Tibial artery (tissue), 4 donors: ENCODE results near the gene PRKD2.
A peak's percentile ranks its signal among the peaks of the same experiment; 100 is the strongest.

ENCODE experiments used
- DNase-seq, 2 donors: peaks; one replicate each; pipeline ENCODE4 v3.0.0-alpha.2; 2019
- H3K27ac ChIP-seq, 2 donors: fragments of 200-600 bp; sonication (generic) in 1 of 2; 1 replicate in 1 of 2; 2 replicates in 1 of 2; pipeline ENCODE4 v1.5.1; 2018 to 2019; ENCODE audit warnings: mild to moderate bottlenecking in 1 of 2
- H3K27me3 ChIP-seq, 2 donors: fragments of 200-600 bp; sonication (generic) in 1 of 2; one replicate each; pipeline versions ENCODE4 v1.5.1 to v1.6.0; 2016 to 2019
- H3K36me3 ChIP-seq, 3 donors: fragments of 200-600 bp; sonication (generic) in 2 of 3; one replicate each; pipeline ENCODE4 v1.5.1; 2016 to 2019; ENCODE audit warnings: mild to moderate bottlenecking in 2 of 3
- H3K4me1 ChIP-seq, 4 donors: fragments of 200-600 bp; sonication (generic) in 2 of 4; 1 replicate in 3 of 4; 2 replicates in 1 of 4; pipeline ENCODE4 v1.5.1; 2016 to 2019
- H3K4me3 ChIP-seq, 2 donors: fragments of 200-600 bp; sonication (generic) in 1 of 2; 1 replicate in 1 of 2; 2 replicates in 1 of 2; pipeline ENCODE4 v1.5.1; 2018 to 2019; ENCODE audit warnings: mild to moderate bottlenecking in 2 of 2
- H3K9me3 ChIP-seq, 3 donors: fragments of 200-600 bp; sonication (generic) in 1 of 3; one replicate each; pipeline ENCODE4 v1.5.1; 2016 to 2019
- intact Hi-C: fragments of 100-400 bp; cut with DNase I; formaldehyde crosslinking; loops from one replicate; pipeline ENCODE4 v1.15.0; 2023; ENCODE audit warnings: low total_unique reads
- TF ChIP-seq, protein P1 (sequence below), 2 experiments: fragments of 200-600 bp in 1 of 2; fragments of 450-650 bp in 1 of 2; IDR thresholded peaks; one replicate each; pipeline ENCODE4 v1.5.1; 2017 to 2019; ENCODE audit warnings: antibody characterized with exemption in 2 of 2, mild to moderate bottlenecking in 1 of 2, moderate library complexity in 1 of 2

Gene PRKD2

DNA sequence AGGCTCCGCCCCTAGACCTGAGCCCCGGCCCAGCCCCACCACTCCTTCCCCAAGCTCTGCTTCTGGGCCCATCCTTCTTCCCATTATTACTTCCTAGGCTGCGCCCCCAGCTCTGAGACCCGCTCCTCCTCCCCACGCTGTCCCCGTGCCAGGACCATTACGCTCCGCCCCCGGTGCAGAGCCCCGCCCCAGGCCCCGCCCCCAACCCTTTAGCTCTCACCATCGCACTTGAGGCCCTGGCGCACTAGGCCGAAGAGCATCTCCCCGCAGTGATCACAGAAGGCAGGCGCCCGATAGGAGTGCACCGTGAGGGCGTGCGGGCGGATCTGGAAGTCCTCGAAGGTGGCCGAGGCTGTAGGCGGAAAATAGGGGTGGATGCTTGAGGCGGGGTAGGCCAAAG, 6.2 kb downstream of the PRKD2 start:
- no peak for DNase-seq
- Histone ChIP-seq H3K4me1 (peaks cover 0 to 21% (median 16%) of the 10 kb centered on the region in 4 donors), H3K27me3 (no peaks in the 10 kb centered on the region), H3K27ac (no peak overlapping the region), H3K4me3 (no peak overlapping the region), H3K9me3 (no peaks in the 10 kb centered on the region), H3K36me3 (peaks cover 8 to 53% (median 33%) of the 10 kb centered on the region in 3 donors)
- intact Hi-C loops, result no loop called here
- TF ChIP-seq, protein P1, sequence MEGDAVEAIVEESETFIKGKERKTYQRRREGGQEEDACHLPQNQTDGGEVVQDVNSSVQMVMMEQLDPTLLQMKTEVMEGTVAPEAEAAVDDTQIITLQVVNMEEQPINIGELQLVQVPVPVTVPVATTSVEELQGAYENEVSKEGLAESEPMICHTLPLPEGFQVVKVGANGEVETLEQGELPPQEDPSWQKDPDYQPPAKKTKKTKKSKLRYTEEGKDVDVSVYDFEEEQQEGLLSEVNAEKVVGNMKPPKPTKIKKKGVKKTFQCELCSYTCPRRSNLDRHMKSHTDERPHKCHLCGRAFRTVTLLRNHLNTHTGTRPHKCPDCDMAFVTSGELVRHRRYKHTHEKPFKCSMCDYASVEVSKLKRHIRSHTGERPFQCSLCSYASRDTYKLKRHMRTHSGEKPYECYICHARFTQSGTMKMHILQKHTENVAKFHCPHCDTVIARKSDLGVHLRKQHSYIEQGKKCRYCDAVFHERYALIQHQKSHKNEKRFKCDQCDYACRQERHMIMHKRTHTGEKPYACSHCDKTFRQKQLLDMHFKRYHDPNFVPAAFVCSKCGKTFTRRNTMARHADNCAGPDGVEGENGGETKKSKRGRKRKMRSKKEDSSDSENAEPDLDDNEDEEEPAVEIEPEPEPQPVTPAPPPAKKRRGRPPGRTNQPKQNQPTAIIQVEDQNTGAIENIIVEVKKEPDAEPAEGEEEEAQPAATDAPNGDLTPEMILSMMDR (IDR thresholded peaks at IDR 0.05), result no peak

DNA sequence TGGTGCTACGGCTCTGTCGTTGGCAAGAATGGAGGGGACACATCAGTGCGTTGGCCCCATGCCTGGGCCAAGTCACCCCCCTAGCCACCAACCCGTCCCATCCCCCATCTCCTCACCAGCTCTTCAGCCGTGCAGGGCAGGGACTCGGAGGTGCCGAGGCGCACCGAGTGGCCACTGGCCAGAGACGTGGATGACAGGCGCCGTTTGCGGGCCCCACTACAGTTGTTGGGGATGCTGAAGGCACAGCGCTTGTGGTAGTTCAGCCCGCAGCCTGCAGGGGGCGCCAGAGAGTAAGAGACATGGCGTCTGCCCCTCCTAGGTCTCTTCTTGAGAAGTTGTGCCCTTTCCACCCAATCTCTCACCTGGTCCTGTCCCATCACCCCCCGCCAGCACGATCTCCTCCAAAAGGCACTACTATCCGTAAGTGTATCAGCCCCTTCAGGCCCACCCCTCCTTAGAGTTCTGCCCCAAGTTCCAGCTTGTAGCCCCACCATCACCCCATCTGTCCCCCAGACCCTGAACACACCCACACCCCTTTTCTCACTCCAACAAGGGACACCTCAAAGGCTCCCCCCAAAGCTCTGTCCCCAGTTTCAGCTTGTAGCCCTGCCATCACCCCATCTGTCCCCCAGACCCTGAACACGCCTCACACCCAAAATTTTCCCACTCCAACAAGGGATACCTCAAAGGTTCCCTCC, 12.4 kb downstream of the PRKD2 start:
- no peak overlapping the region for H3K27ac ChIP-seq
- H3K27me3 ChIP-seq, result no peaks in the 10 kb centered on the region
- no peaks in the 10 kb centered on the region for H3K9me3 ChIP-seq
- no peaks in the 10 kb centered on the region for H3K4me1 ChIP-seq
- DNase-seq, result peak; percentile 71 to 83
- TF ChIP-seq, protein P1 (IDR thresholded peaks at IDR 0.05), result peak; percentile 90 to 94
- H3K36me3 ChIP-seq, result peaks cover 40 to 93% (median 75%) of the 10 kb centered on the region in 3 donors
- intact Hi-C loops, result loop anchor here (5.0 kb wide), 1 partner anchor 133 kb away; no protein-coding TSS in a partner anchor
- H3K4me3 ChIP-seq, result no peak overlapping the region

DNA sequence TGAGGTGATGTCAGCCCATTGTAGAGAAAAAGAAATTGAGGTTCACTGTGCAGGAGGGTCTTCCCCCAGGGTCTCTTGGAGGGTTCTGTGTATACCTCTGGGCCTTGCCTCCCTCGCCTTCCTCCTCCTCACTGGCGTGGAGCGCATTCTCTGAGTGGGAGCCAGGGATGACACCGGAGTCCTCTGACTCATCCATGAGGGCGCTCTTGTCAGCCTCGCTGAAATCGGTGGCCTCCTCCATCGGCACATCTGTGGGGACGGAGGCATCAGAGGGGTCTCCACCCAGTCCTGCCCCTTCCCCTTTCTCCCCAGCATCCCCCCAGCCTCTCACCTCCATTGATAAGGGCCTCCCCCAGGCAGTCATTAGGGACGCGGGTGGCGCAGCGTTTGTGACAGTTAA, 16.2 kb downstream of the PRKD2 start:
- no peak for DNase-seq
- Histone ChIP-seq H3K36me3 (peaks cover 45 to 93% (median 81%) of the 10 kb centered on the region in 3 donors), H3K27me3 (no peaks in the 10 kb centered on the region), H3K4me1 (peaks cover 0 to 13% (median 5%) of the 10 kb centered on the region in 4 donors), H3K9me3 (no peaks in the 10 kb centered on the region), H3K4me3 (no peak overlapping the region), H3K27ac (no peak overlapping the region)
- intact Hi-C loops, result loop anchor here (5.0 kb wide), 1 partner anchor 137 kb away; no protein-coding TSS in a partner anchor
- TF ChIP-seq, protein P1 (IDR thresholded peaks at IDR 0.05), result no peak

DNA sequence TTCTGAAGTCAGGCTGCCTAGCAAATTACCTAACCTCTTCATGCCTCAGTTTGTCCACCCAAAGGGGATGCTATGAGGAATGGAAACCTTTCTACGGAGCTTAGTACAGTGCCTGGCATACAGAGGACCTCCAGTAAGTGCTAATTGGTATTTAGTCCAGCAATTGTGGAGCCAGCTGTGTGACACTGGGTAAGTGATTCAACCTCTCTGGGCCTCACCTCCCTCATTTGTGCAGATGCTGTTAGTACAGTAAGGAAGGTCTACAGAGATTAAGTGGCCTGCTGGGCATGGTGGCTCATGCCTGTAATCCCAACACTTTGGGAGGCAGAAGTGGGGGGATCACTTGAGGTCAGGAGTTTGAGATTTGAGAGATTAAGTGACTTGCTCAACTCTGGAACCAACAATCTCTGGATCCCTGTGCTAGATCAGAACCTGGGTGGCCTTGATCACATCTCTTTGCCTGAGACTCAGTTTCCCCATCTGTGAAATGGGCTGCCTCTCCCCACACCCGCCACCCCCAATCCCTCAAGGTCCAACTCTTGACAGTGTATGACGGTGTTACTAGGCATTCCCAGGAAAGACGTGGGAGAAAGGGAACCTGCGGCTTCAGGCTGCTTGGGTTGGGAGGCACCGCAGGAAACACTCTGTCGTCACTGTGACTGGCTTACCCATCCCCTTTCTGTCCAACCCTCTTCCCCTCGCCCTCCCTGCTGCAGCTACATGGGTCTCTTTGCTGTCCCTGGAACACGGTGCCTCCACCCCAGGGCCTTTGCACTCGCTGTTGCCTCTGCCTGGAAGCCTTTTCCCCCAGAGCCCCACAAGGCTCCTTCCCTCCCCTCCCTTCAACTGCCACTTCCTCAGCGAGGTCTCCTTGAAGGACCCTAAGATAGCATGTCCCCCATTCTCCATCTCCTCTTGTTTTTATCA, 18.3 kb downstream of the PRKD2 start:
- Histone ChIP-seq H3K27ac (peak overlapping the region in 1 of 2 donors; percentile 20), H3K4me1 (peaks cover 0 to 13% (median 5%) of the 10 kb centered on the region in 4 donors), H3K27me3 (no peaks in the 10 kb centered on the region), H3K9me3 (no peaks in the 10 kb centered on the region), H3K36me3 (peaks cover 59 to 99% (median 90%) of the 10 kb centered on the region in 3 donors), H3K4me3 (no peak overlapping the region)
- DNase-seq, result no peak
- intact Hi-C loops, result no loop called here
- TF ChIP-seq, protein P1 (IDR thresholded peaks at IDR 0.05), result no peak

DNA sequence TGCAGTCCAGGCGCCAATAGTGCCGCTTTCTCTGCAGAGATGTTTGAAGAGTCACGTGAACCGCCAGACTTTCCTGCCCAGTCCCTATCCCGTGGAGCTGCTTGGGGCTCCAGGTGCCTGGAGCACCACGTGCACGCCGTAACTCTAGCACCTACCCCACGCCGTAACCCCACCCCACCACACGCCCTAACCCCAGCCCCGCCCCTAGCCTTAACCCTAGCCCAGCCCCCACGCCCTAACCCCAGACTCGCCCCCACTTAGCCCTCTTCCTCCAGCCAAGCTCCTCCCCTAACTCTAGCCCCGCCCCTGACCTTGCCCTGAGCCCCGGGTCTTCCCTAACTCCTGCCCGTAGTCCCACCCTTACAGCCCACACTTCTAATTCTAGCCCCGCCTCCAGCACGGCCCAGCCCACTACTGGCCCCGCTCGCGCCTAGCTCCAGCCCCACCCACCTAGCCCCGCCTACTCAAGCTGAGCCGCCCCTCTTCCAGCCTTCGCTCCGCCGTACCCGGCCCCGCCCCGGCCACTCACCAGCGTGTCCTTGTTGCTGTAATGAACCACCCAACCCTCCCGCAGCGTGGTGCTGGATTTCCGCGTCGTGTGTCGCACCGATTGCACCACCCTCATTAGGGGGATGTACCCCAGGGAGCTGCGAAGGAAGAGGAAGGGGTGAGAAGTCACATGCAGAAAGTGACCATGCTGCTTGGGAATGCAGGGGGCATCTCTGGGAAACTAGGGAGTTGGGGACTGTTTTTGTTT, 19.5 kb downstream of the PRKD2 start:
- DNase-seq, result peak; percentile 86 to 93
- TF ChIP-seq, protein P1 (IDR thresholded peaks at IDR 0.05), result peak in 1 of 2 experiments; percentile 9
- Histone ChIP-seq H3K27ac (peak overlapping the region; percentile 16 to 20), H3K9me3 (no peaks in the 10 kb centered on the region), H3K4me3 (peak overlapping the region; percentile 27 to 38), H3K27me3 (no peaks in the 10 kb centered on the region), H3K4me1 (peaks cover 0 to 13% (median 5%) of the 10 kb centered on the region in 4 donors), H3K36me3 (peaks cover 61 to 99% (median 91%) of the 10 kb centered on the region in 3 donors)
- intact Hi-C loops, result no loop called here
